ENCODE measurements around the gene LENG1.

DNA sequence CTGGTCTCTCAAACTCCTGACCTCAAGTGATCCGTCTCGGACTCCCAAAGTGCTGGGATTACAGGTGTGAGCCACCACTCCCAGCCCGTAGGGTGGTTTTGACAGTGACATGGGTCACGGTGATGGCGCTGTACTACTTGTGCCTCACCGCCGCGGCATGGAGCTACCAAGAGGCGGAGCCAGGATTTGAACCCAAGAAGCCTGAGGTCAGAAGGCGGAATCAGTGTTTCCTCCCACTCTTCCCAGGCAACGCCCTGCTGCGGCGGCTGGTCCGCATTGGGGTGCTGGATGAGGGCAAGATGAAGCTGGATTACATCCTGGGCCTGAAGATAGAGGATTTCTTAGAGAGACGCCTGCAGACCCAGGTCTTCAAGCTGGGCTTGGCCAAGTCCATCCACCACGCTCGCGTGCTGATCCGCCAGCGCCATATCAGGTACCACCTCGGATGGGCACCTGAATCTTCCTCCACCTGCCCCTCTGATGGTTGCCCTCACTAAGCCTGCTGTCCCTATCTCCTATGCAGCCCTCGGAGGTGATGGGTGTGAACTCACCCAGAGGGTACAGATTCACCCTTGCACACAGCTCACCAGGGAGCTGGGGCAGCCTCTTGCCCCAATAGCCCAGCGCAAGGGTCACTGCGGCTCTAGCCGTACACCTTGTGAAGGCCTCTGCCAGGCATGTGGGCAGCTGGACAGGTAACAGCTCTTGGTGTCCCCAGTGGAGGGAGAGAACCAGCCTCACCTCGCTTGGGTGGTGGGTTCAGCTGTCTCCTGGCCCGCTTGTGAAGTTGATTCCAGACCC lies 46.7 kb upstream of the LENG1 start:
- TF ChIP-seq, protein P1, sequence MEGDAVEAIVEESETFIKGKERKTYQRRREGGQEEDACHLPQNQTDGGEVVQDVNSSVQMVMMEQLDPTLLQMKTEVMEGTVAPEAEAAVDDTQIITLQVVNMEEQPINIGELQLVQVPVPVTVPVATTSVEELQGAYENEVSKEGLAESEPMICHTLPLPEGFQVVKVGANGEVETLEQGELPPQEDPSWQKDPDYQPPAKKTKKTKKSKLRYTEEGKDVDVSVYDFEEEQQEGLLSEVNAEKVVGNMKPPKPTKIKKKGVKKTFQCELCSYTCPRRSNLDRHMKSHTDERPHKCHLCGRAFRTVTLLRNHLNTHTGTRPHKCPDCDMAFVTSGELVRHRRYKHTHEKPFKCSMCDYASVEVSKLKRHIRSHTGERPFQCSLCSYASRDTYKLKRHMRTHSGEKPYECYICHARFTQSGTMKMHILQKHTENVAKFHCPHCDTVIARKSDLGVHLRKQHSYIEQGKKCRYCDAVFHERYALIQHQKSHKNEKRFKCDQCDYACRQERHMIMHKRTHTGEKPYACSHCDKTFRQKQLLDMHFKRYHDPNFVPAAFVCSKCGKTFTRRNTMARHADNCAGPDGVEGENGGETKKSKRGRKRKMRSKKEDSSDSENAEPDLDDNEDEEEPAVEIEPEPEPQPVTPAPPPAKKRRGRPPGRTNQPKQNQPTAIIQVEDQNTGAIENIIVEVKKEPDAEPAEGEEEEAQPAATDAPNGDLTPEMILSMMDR (IDR thresholded peaks at IDR 0.05 in 8 of 11, conservative IDR thresholded peaks at IDR 0.05 in 3 of 11), result no peak
- TF ChIP-seq POLR2A (IDR thresholded peaks at IDR 0.05), result no peak
- peak; percentile 60 to 74 (median 71) for TF ChIP-seq POLR2AphosphoS5 (IDR thresholded peaks at IDR 0.05)

All from spleen (tissue), 7 donors.